ENCODE measurements around the gene ELFN2. TPM values are rescaled to one million over a fixed set of nuclear protein-coding genes. Genes with fewer than 3 reads are reported as not detected.

Gene ELFN2
- polyA plus RNA-seq, 1 donor from 2014 or later = 4.4 TPM

GRCh38 chr22:37337204-37337943 is 89.9 kb downstream of the ELFN2 start:
- Histone ChIP-seq H4K20me1 (ENCODE audit: insufficient read depth) (no peaks in the 10 kb centered on the region), H3K9ac (ENCODE audit: low read length) (no peak overlapping the region), H3K4me3 (ENCODE audit: low read length) (no peak overlapping the region), H3K36me3 (ENCODE audit: insufficient read depth, low read length) (no peaks in the 10 kb centered on the region), H3F3A (ENCODE audit: insufficient read depth, low read length, poor library complexity, severe bottlenecking) (no peaks in the 10 kb centered on the region), H3K9me2 (ENCODE audit: insufficient read depth, low read length) (no peaks in the 10 kb centered on the region), H3K4me2 (ENCODE audit: low read length) (no peak overlapping the region), H3K9me3 (ENCODE audit: low read length) (no peaks in the 10 kb centered on the region), H2AFZ (ENCODE audit: low read depth, low read length) (no peak overlapping the region), H3K27ac (ENCODE audit: low read length) (no peak overlapping the region), H3K79me2 (replicated peaks; ENCODE audit: insufficient read depth, low read length) (no peaks in the 10 kb centered on the region), H3K27me3 (ENCODE audit: insufficient read depth, low read depth, low read length) (peaks cover 36% of the 10 kb centered on the region)
- no peak for TF ChIP-seq RAD21 (conservative IDR thresholded peaks at IDR 0.05)
- no peak for TF ChIP-seq TAF1 (IDR thresholded peaks at IDR 0.05; ENCODE audit: low read depth)
- TF ChIP-seq EZH2 (IDR thresholded peaks at IDR 0.05; ENCODE audit: borderline replicate concordance, insufficient read depth, low read length, poor library complexity, severe bottlenecking) = no peak
- TF ChIP-seq REST (IDR thresholded peaks at IDR 0.05; ENCODE audit: borderline replicate concordance) = no peak
- TF ChIP-seq, protein P1, sequence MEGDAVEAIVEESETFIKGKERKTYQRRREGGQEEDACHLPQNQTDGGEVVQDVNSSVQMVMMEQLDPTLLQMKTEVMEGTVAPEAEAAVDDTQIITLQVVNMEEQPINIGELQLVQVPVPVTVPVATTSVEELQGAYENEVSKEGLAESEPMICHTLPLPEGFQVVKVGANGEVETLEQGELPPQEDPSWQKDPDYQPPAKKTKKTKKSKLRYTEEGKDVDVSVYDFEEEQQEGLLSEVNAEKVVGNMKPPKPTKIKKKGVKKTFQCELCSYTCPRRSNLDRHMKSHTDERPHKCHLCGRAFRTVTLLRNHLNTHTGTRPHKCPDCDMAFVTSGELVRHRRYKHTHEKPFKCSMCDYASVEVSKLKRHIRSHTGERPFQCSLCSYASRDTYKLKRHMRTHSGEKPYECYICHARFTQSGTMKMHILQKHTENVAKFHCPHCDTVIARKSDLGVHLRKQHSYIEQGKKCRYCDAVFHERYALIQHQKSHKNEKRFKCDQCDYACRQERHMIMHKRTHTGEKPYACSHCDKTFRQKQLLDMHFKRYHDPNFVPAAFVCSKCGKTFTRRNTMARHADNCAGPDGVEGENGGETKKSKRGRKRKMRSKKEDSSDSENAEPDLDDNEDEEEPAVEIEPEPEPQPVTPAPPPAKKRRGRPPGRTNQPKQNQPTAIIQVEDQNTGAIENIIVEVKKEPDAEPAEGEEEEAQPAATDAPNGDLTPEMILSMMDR (IDR thresholded peaks at IDR 0.05; ENCODE audit: poor library complexity, severe bottlenecking) = no peak
- TF ChIP-seq POLR2AphosphoS5 (IDR thresholded peaks at IDR 0.05) = no peak
- no peak for TF ChIP-seq MXI1 (conservative IDR thresholded peaks at IDR 0.05; ENCODE audit: poor library complexity, severe bottlenecking)
- TF ChIP-seq SMC3 (conservative IDR thresholded peaks at IDR 0.05; ENCODE audit: poor library complexity) = no peak
- no peak for TF ChIP-seq EP300 (conservative IDR thresholded peaks at IDR 0.05; ENCODE audit: poor library complexity, severe bottlenecking)

DNA sequence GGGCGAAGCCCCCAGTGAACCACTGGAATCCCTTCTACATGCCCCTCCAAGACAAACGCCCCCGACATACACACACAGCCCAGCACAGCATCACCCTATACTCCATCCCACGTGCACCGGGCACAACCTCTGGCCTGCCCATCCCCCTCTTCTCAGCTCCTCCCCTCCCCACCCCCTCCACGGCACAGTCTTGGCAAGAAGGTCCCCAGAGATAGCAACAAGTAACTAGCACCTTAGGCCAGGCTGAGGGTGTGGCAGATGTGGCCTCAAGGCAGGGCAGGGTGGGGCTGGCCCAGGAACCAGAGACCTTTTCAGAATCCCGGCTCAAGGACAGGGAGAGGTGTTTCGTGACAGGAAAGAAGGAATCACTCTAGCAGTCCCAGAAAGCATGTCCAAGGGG is 90.7 kb downstream of the ELFN2 start:
- TF ChIP-seq REST (IDR thresholded peaks at IDR 0.05; ENCODE audit: borderline replicate concordance) (no peak), RAD21 (conservative IDR thresholded peaks at IDR 0.05) (no peak), MXI1 (conservative IDR thresholded peaks at IDR 0.05; ENCODE audit: poor library complexity, severe bottlenecking) (no peak), EP300 (conservative IDR thresholded peaks at IDR 0.05; ENCODE audit: poor library complexity, severe bottlenecking) (no peak), POLR2AphosphoS5 (IDR thresholded peaks at IDR 0.05) (no peak), TAF1 (IDR thresholded peaks at IDR 0.05; ENCODE audit: low read depth) (no peak), EZH2 (IDR thresholded peaks at IDR 0.05; ENCODE audit: borderline replicate concordance, insufficient read depth, low read length, poor library complexity, severe bottlenecking) (no peak), SMC3 (conservative IDR thresholded peaks at IDR 0.05; ENCODE audit: poor library complexity) (no peak)
- TF ChIP-seq, protein P1 (IDR thresholded peaks at IDR 0.05; ENCODE audit: poor library complexity, severe bottlenecking) = no peak
- Histone ChIP-seq H3K27ac (ENCODE audit: low read length) (no peak overlapping the region), H3K9me2 (ENCODE audit: insufficient read depth, low read length) (no peaks in the 10 kb centered on the region), H3K36me3 (ENCODE audit: insufficient read depth, low read length) (no peaks in the 10 kb centered on the region), H2AFZ (ENCODE audit: low read depth, low read length) (no peak overlapping the region), H3K4me3 (ENCODE audit: low read length) (no peak overlapping the region), H3K4me2 (ENCODE audit: low read length) (no peak overlapping the region), H3F3A (ENCODE audit: insufficient read depth, low read length, poor library complexity, severe bottlenecking) (no peaks in the 10 kb centered on the region), H4K20me1 (ENCODE audit: insufficient read depth) (no peaks in the 10 kb centered on the region), H3K27me3 (ENCODE audit: insufficient read depth, low read depth, low read length) (peaks cover 44% of the 10 kb centered on the region), H3K79me2 (replicated peaks; ENCODE audit: insufficient read depth, low read length) (no peaks in the 10 kb centered on the region), H3K9me3 (ENCODE audit: low read length) (no peaks in the 10 kb centered on the region), H3K9ac (ENCODE audit: low read length) (no peak overlapping the region)

All from neural cell (in vitro differentiated cells).